HepG2 (cell line): ENCODE measurements around the gene NOL4L. TPM values are rescaled to one million over a fixed set of nuclear protein-coding genes. Genes with fewer than 3 reads are reported as not detected.

Source experiments
- ATAC-seq: fragments of 200-7000 bp; cut with Tn5 transposase; 3 replicates; pipeline ENCODE4 v1.9.1; 2020; ENCODE audit warnings: mild to moderate bottlenecking, moderate library complexity
- BruUV-seq: library from RNA; stranded (reverse); fragments of 400-500 nt; replicated peaks from 2 replicates; lab custom pipeline; 2021; lab: Mats Ljungman, UMichigan
- CTCF ChIA-PET: fragments of 300-600 bp; formaldehyde crosslinking; extraction: SDS; loops from one replicate; lab custom pipeline; 2021; ENCODE audit warnings: low total read pairs, inconsistent platforms, low intra/inter-chr PET ratio; lab: Yijun Ruan, JAX
- POLR2A ChIA-PET: fragments of 350-600 bp; sonication (Branson Sonifier 250); formaldehyde crosslinking; loops from one replicate; lab custom pipeline; 2020; ENCODE audit warnings: antibody characterized with exemption, inconsistent platforms; lab: Yijun Ruan, JAX
- DNase-seq: peaks from one replicate; pipeline ENCODE4 v3.0.0-alpha.2; 2015; ENCODE audit warnings: low spot score
- FAIRE-seq: peaks from 3 replicates; lab custom pipeline; 2011; peaks lifted over from hg19 to GRCh38; lab: Jason Lieb, UNC
- H2AFZ ChIP-seq: one replicate; pipeline ENCODE4 v1.6.1; 2011; ENCODE audit warnings: low read length, inconsistent platforms
- H3K27ac ChIP-seq: fragments of 300-600 bp; 3 replicates; pipeline ENCODE4 v1.8.0; 2011; ENCODE audit warnings: mixed run types, mild to moderate bottlenecking, mixed read lengths, low read length, inconsistent platforms; ENCODE audit not compliant: insufficient read depth; ENCODE audit errors: extremely low read length
- H3K27me3 ChIP-seq, 2 experiments: fragments of 200-600 bp in 1 of 2; 2 replicates in 1 of 2; 3 replicates in 1 of 2; pipeline versions ENCODE4 v1.6.0 to v1.8.0; 2011; ENCODE audit warnings: low read length in 2 of 2, mild to moderate bottlenecking in 2 of 2, moderate library complexity in 2 of 2, inconsistent platforms in 1 of 2; ENCODE audit not compliant: insufficient read depth in 2 of 2, control insufficient read depth in 1 of 2
- H3K36me3 ChIP-seq, 2 experiments: fragments of 200-600 bp in 1 of 2; replicated peaks in 1 of 2; 2 replicates in 1 of 2; 3 replicates in 1 of 2; pipeline versions ENCODE4 v1.5.1 to v1.8.0; 2011; ENCODE audit warnings: low read length in 2 of 2, inconsistent platforms in 1 of 2; ENCODE audit not compliant: insufficient read depth in 2 of 2, control insufficient read depth in 1 of 2
- H3K4me1 ChIP-seq: 2 replicates; pipeline ENCODE4 v1.5.1; 2012; ENCODE audit warnings: low read length, inconsistent platforms; ENCODE audit not compliant: insufficient read depth
- H3K4me2 ChIP-seq: 2 replicates; pipeline ENCODE4 v1.6.0; 2011; ENCODE audit warnings: low read depth, low read length, inconsistent platforms
- H3K4me3 ChIP-seq, 3 experiments: fragments of 200-600 bp in 1 of 3; sonication (generic), shearing (Covaris generic) in 1 of 3; replicated peaks in 1 of 3; 2 replicates each; pipeline ENCODE4 v1.5.1; 2011 to 2016; ENCODE audit warnings: low read length in 3 of 3, inconsistent platforms in 2 of 3, low read depth in 2 of 3, mild to moderate bottlenecking in 2 of 3, control low read depth in 1 of 3, mixed read lengths in 1 of 3; ENCODE audit not compliant: insufficient read depth in 1 of 3
- H3K79me2 ChIP-seq: one replicate; pipeline ENCODE4 v1.6.1; 2011; ENCODE audit warnings: low read length, inconsistent platforms; ENCODE audit not compliant: insufficient read depth
- H3K9ac ChIP-seq: 2 replicates; pipeline ENCODE4 v1.6.0; 2011; ENCODE audit warnings: mild to moderate bottlenecking, low read depth, low read length, inconsistent platforms; ENCODE audit not compliant: insufficient read depth
- H3K9me3 ChIP-seq: 2 replicates; pipeline ENCODE4 v1.5.1; 2012; ENCODE audit warnings: mild to moderate bottlenecking, low read length
- H4K20me1 ChIP-seq: 2 replicates; pipeline ENCODE4 v1.6.0; 2011; ENCODE audit warnings: inconsistent platforms, mild to moderate bottlenecking, low read length, moderate library complexity; ENCODE audit not compliant: insufficient read depth
- ATF5 ChIP-seq: sonication (generic); formaldehyde crosslinking; IDR thresholded peaks from 2 replicates; pipeline ENCODE4 v1.4.0; 2020; ENCODE audit warnings: mild to moderate bottlenecking, low read depth, missing genetic modification reagents
- ETV5 ChIP-seq: IDR thresholded peaks from 2 replicates; pipeline ENCODE4 v1.6.1; 2018; ENCODE audit warnings: missing biosample characterization, missing genetic modification reagents, inconsistent platforms, borderline replicate concordance
- FOSL2 ChIP-seq: sonication (generic); formaldehyde crosslinking; IDR thresholded peaks from 2 replicates; pipeline ENCODE4 v1.4.0; 2020; ENCODE audit warnings: missing genetic modification reagents
- GATAD2A ChIP-seq: IDR thresholded peaks from 2 replicates; pipeline ENCODE4 v1.6.1; 2016
- HOMEZ ChIP-seq: IDR thresholded peaks from 2 replicates; pipeline ENCODE4 v1.6.1; 2016; ENCODE audit warnings: low read depth
- MIXL1 ChIP-seq: IDR thresholded peaks from 2 replicates; pipeline ENCODE4 v1.6.1; 2016
- PRDM4 ChIP-seq: sonication (generic); formaldehyde crosslinking; IDR thresholded peaks from 2 replicates; pipeline ENCODE4 v1.9.0; 2021; ENCODE audit warnings: missing genetic modification reagents, borderline replicate concordance
- RFXANK ChIP-seq: IDR thresholded peaks from 2 replicates; pipeline ENCODE4 v1.6.1; 2016
- RNF2 ChIP-seq: fragments of 450-650 bp; conservative IDR thresholded peaks from 2 replicates; pipeline ENCODE4 v1.6.1; 2016; ENCODE audit warnings: low read depth
- THAP9 ChIP-seq: sonication (generic); formaldehyde crosslinking; IDR thresholded peaks from 2 replicates; pipeline ENCODE4; 2020; ENCODE audit warnings: missing genetic modification reagents, mild to moderate bottlenecking, borderline replicate concordance
- ZBTB34 ChIP-seq: sonication (generic); formaldehyde crosslinking; IDR thresholded peaks from 2 replicates; pipeline ENCODE4 v1.8.0; 2022; ENCODE audit warnings: mild to moderate bottlenecking, missing genetic modification reagents
- ZFP91 ChIP-seq: sonication (generic); formaldehyde crosslinking; IDR thresholded peaks from 2 replicates; pipeline ENCODE4 v1.9.0; 2022; ENCODE audit warnings: missing genetic modification reagents, mild to moderate bottlenecking, borderline replicate concordance
- ZMYM4 ChIP-seq: sonication (generic); formaldehyde crosslinking; IDR thresholded peaks from 2 replicates; pipeline ENCODE4 v1.8.1; 2023; ENCODE audit warnings: mild to moderate bottlenecking, missing genetic modification reagents
- ZNF792 ChIP-seq: IDR thresholded peaks from 2 replicates; pipeline ENCODE4 v1.6.1; 2016
- WGBS: methylation state at CpG from one replicate; pipeline ENCODE4 v1.1.6; 2017; ENCODE audit warnings: low lambda C conversion rate; 5-methylcytosine and 5-hydroxymethylcytosine counted together
- in situ Hi-C: cut with HindIII; loops from 2 replicates; pipeline ENCODE4 v1.10.0; 2017; ENCODE audit warnings: low pct_unique_long_range_greater_than_20kb; ENCODE audit not compliant: extremely low pct_ligation_motif_present
- intact Hi-C: fragments of 100-400 bp; cut with micrococcal nuclease; formaldehyde crosslinking; loops from one replicate; pipeline ENCODE4 v1.10.0; 2022; ENCODE audit not compliant: unreplicated experiment
- polyA plus RNA-seq, 8 experiments: library from polyadenylated mRNA; depleted of rRNA in 3 of 8; stranded (reverse) in 7 of 8; unstranded in 1 of 8; fragments of >200 nt; fragmentation: Illumina TruSeq in 4 of 8; extraction: Trizol in 4 of 8; gene quantifications; 2 replicates each; pipeline versions ENCODE4 v1.2.1 to v1.2.3, GENCODE V29; 2011 to 2016; ENCODE audit warnings: low read depth in 4 of 8, missing spikeins in 1 of 8, mixed read lengths in 1 of 8; ENCODE audit not compliant: insufficient read depth in 1 of 8
- total RNA-seq, 5 experiments: library from RNA; depleted of rRNA; stranded (reverse); fragments of >200 nt; fragmentation: Illumina TruSeq; extraction: Trizol; gene quantifications; 2 replicates each; pipeline ENCODE4 v1.2.3, GENCODE V29; 2016; ENCODE audit warnings: low read depth in 1 of 5

Gene NOL4L
- total and polyA plus RNA-seq, 2 of the 13 experiments (the other 11 are each of a cell fraction or from before 2014, with no cell fraction given), result 16.6 to 35.4 TPM

GRCh38 chr20:32628960-32629530 lies 43.9 kb upstream of the NOL4L start:
- Histone ChIP-seq H3K79me2 (no peaks in the 10 kb centered on the region), H3K4me2 (peak overlapping the region; percentile 54), H3K4me3 (peak overlapping the region in 1 of 3 experiments; percentile 36; a peak in 1 of 6 replicates), H3K9ac (no peak overlapping the region), H3K9me3 (no peaks in the 10 kb centered on the region), H3K27ac (no peak overlapping the region), H3K27me3 (peaks cover 3 to 61% of the 10 kb centered on the region in 2 experiments; a peak in 4 of 5 replicates), H3K4me1 (peaks cover 41% of the 10 kb centered on the region), H3K36me3 (no peaks in the 10 kb centered on the region), H4K20me1 (no peaks in the 10 kb centered on the region), H2AFZ (no peak overlapping the region)
- no peak for FAIRE-seq
- intact Hi-C loops, result no loop called here
- BruUV-seq, result no TSS peak
- ChIA-PET POLR2A (interaction anchor here (0.9 kb wide), 1 partner anchor 86 kb away, joined by 3 read pairs; no protein-coding TSS in a partner anchor), CTCF (no interaction called here)
- whole genome bisulfite sequencing, result 3% methylated on average over 7 of the region's 7 CpGs
- DNase-seq, result peak; percentile 34
- peak; percentile 63 for ATAC-seq
- in situ Hi-C loops, result no loop called here
- no peak for TF ChIP-seq HOMEZ (CRISPR knock-in tag)
- peak; percentile 38; the same call in 1 of the 2 replicates for TF ChIP-seq FOSL2 (CRISPR knock-in tag)
- no peak for TF ChIP-seq RNF2
- 0 out of 2 replicates have a peak, but pooled peaks have one; percentile 9 for TF ChIP-seq GATAD2A
- no peak for TF ChIP-seq THAP9 (CRISPR knock-in tag)
- peak; percentile 2; the same call in 1 of the 2 replicates for TF ChIP-seq ETV5
- no peak for TF ChIP-seq ZBTB34 (CRISPR knock-in tag)
- TF ChIP-seq PRDM4, result no peak
- no peak for TF ChIP-seq ZMYM4 (CRISPR knock-in tag)
- no peak for TF ChIP-seq ZNF792 (CRISPR knock-in tag)
- TF ChIP-seq ATF5 (CRISPR knock-in tag), result no peak
- TF ChIP-seq MIXL1 (CRISPR knock-in tag), result no peak
- TF ChIP-seq RFXANK (CRISPR knock-in tag), result no peak
- TF ChIP-seq ZFP91, result no peak
